Stimulated activated CD4-positive, alpha-beta T cell treated with anti-CD3 and anti-CD28 coated beads, Interleukin-12 subunit alpha, Interleukin-12 subunit beta, amount 100 ng/mL, for 48 hours (primary cell): ENCODE results near the gene APOD.

Experiments
- DNase-seq, 3 donors: peaks; one replicate each; pipeline ENCODE4 v3.0.0-alpha.2; 2020; ENCODE audit warnings: low read depth in 2 of 3, low spot score in 1 of 3

The APOD gene

DNA sequence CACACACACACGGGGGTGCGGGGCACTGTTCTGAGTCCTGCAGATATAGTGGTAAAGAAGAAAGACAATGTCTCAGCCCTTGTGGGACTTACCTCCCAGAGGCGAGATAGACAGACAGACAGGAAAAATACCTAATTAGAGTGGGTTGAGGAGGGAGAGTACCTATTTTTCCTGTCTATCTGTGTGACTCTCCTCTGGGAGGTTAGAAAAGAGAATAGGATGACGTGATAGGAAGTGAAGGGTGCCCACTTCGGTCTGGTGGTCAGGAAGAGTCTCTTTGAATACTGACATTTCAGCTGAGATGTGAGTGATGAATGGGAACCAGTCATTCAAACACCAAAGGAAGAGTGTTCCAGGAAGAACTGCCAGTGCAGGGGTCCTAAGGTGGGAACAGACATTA lies 4.1 kb upstream of the APOD start:
- no peak for DNase-seq

DNA sequence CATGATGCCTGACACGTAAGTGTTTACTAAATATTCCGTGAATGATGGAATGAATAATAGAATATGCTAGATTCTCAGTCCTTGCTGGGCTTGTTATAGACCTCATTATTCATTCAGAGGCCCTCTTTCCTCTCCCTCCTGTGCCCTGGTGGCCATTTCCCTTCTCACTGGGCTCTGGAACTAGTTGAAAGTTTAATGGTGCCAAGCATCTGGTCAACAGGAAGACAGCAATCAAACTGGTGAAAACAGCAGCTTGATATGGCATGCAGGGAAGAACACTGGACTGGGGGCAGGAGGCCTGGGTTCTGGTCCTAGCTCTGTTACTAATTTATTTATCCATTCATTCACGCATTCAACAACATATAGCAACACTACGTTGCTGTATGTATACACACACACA lies 3.7 kb upstream of the APOD start:
- DNase-seq, result no peak

DNA sequence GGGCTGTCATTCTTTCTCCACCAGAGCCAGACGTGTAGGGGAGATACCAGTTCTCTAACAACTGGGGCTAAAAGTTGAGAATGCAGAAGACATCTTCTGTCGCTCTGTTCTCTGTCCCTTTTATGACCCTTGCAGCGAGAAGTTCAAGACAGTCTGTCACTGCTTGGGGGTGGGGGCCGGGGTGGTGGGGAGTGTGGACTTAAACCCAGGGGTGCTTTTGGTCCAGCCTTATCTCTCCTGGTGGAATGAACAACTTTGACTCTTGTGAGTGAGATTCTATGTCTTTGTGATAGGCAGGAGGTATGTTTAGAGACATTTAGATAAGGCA lies 767 bp upstream of the APOD start:
- DNase-seq, result no peak

DNA sequence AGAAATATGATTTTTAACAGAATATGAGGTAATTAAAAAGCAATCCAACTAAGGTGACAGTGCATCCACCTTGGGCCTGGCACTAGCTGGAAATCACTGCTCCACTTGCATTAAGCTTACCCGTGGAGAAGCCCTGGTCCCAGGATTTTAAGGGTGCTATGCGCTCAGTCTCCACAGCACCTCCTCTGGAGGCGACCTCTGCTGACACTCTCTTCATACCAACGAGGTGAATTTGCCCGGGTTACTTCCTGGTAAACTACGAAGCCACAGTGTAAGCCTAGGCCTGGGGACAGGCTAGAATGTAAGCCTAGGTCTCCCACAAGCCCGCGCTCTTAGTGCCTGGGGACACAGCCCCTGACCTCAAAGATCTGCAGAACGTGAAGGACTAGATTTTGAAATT lies 793 bp downstream of the APOD start:
- DNase-seq, result no peak

DNA sequence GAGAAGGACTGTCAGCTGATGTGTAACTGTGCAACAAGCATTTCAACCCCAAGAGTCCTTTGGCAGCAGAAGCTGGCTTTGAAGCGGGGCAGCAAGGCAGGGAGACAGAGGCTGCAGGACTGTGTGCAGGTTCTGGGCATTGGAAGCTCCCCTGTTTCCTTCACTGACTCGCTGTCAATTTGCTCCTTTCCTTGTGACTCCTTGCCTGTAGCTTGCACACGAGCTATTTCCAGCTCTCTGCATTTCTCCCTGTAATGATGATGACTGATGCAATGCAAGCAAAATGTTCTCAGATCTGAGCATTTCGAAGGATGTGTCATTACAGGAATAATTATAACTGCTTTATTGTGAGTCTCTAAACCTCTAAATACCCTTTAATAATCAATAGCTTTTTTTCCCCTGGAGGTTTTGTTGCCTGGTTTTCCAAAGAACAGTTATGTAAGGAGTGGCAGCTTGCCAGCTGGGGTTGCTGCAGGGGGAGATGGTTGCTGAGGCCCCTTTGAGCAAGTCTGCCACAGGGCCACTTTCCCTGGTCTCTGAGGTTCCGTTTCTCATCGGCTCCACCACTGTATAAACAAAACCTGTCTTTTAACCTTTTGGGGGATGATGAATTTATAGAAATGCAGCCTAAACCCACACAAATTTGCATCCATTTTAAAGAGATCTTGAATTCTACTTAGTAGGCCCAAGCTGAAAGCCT lies 2.8 kb downstream of the APOD start:
- no peak for DNase-seq

DNA sequence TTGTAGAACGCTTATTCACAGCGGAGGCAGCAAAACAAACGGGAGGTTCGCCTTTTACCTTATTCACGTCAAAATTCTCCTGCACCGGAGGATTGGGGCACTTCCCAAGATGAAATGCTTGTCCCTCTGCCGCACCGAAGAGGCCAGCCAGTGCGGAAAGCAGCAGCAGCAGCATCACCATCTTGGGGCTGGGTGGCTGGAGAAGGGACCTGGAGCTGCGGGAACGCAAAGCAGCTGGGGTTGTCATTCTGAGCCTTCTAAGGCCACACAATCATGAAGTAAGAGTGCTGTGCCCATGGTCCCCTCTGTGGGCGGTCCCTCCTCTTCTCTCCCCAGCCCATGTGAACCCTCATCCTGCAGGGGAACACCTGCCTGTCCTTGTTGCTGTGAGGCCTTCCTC lies 4.5 kb downstream of the APOD start:
- DNase-seq, result no peak

DNA sequence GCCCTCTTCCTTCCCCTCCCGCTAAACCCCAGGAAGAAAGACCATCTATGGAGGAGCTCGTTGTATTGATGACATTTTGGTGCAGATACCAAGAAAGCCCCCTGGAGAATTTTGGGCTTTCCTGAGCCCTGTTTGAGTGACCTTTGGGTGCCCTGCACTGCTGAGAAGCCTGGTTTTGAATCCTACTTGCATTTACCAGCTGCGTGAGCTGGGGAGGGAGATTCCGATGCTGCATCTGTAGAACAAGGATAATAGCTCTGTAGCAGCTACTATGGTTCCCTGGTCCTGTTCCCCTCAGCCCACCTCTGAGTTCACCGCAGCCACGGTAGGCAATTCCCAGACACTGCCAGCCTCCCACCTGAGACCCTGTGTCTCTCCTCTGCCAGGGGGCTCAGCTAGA lies 5.2 kb downstream of the APOD start:
- DNase-seq, result no peak

DNA sequence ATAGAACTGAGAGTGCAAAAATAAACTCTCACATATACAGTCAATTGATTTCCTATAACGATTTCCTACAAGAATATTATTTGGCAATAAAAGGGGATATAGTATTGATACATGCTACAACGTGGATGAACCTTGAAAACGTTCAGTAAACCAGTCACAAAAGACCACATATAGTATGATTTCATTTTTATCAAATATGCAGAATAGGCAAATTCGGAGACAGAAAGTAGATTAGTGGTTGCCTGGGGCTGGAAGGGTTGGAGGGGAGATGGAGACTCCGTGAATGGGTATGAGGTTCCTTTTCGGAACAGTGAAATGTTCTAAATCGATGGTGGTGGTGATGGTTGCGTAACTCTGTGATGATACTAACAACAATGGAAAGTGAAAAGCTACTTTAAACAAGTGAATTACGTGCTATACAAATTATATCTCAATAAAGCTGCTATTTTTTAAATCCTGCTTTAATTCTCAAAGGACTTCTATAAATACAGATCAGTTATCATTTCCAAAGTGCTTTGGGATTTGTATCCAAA lies 6.0 kb downstream of the APOD start:
- no peak for DNase-seq

DNA sequence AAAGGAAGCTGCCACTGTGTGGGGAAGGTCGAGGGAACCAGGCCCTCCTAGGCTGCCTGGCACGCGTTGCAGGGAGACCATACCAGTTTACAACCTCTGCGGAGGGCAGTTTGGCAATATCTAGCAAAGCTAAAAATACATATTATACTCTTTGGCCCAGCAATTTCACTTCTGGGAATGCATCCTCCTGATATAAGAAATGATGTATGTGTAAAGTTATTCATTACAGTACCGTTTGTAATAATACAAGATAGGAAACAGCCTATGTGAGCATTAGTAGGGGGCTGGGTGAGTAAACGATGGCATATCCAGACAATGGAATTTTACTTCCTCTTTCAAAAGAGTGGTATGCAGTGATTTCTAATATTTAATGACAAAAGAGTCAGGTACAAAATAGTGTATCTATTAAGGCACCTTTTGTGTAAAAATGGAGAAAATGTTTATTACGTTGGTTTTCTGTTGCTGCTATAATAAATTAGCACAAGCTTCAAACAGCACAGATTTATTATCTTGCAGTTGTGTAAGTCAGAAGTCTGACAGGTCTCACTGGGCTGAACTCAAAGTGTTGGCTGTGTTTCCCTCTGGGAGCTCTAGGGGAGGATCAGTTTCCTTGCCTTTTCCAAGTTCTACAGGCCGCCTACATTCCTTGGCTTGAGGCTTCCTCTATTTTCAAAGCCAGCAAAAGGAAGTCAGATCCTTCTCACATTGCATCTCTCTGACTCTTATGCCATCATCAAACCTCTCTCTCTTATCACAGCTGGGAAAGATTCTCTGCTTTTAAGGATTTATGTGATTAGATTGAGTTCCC lies 9.0 kb downstream of the APOD start:
- no peak for DNase-seq

DNA sequence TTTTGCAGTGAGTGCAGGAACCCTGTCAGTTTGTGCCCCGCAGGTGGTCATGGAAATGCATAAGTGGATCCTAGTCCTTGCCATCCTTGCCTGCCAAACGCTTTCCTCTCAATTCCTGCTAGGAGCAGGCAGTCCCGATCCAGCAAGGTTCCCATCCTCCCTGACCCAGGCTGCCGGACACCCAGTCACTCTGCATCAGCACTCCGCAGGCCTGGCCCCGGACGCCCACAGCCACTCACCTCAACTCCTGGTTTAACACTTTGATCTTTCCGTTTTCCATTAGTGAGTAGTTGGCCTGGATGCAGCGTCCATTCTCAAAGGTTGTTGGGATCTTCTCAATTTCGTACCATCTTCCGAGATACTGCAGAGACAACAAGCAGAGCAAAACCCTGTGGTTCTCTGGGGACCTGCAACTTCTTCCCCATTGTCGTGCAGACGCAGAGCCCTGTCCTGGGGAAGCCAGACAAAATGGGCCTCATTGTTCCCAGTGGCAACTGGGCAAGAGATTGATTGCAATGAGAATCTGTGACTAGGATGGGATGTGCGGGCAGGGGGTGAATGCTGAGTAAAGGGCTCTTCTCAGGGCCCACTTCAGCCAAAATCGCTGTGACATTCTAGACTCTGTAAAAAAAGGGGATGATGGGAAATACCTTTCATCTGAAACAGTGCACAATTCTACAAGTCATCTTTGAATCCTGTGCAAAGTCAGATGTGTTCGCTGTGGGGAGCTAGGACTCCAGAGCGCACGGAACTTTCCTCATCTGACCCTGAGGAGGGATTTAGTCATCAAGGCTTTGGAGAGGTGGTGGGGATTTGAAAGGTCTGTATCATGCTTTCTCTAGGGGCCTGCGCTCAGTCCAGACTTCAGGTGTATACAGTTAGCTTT lies 9.9 kb downstream of the APOD start:
- no peak for DNase-seq

DNA sequence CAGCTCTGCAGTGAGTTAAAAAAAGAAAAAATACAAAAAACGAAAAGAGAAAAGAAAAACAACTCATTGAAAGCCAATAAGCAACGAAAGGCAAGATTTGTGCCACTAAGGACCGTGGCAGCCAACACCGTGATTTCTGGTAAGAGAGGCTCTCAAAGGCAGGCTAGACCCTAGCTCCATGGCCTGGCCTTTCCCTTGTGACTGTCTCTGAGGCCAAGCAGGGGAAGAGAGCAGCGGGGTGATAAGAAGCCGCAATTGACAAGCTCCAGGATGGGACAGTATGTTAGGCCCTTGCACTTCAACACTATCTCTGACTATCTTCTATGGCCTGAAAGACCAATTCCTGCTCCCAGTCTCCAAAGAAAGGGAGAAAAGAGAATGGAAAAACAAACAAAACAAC lies 12.4 kb downstream of the APOD start:
- no peak for DNase-seq

DNA sequence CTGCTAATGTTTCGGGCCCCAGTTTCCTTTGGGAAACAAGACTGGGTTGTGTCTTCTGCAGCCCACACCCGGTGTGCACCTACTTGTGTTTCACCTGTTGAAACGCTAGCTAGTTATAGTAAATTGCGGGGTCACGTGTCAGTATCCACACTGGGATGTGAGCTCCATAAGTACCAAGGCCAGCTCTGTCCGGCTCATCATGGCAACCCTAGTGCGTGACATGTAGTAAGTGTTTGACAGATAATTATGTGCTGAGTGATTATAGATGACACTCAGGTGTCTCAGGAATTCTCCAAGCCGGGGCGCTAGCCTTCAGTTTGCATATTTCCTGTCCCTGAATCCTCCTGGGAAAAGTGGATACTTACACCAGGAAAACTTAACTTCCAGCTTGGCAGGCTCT lies 12.8 kb downstream of the APOD start:
- DNase-seq, result no peak

DNA sequence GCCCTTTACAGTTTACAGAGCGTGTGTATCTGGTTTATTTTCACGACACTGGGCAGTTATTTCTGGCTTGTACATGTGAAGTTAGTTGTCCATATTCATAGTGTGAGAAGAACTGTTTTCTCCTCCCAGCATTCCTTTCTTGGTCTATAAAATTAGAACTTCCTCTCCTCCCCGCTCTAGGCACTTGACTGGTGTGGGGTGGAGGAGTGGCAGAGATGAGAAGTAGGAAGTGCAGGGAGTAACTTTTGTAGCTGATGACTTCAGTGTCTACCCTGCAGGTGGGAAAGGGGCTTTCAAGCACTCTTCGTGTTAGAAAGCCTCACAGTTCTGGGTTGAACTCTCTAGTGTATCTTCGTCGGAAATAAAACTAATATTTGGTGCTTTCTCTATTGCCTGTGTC lies 13.4 kb downstream of the APOD start:
- DNase-seq, result no peak

DNA sequence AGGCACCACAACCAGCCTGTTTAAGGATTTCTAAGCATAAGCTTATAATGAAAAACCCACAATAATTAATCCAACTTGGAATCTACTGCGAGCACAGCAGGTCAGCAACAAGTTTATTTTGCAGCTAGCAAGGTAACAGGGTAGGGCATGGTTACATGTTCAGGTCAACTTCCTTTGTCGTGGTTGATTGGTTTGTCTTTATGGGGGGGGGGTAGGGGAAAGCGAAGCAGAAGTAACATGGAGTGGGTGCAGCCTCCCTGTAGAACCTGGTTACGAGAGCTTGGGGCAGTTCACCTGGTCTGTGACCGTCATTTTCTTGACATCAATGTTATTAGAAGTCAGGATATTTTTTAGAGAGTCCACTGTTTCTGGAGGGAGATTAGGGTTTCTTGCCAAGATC lies 15.1 kb downstream of the APOD start:
- DNase-seq, result no peak

DNA sequence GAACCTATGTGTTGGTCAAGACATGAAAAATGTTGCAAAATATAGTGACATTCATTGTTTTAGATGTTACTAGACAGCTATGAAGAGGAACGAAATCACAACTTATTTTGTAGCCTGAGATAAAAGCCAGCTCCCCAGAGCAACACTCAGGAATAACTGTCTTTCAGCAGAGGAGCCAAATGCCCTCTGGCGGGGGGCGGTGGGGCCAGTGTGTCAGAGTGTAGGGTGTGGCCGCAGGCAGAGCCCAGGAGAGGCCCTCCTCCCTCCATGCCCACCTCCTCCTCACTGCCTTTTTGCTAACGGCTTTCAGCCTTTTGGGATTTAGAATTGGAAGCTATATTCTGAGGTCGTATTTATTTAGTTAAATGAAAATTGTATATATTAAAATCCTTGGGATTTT lies 16.9 kb downstream of the APOD start:
- DNase-seq, result no peak

DNA sequence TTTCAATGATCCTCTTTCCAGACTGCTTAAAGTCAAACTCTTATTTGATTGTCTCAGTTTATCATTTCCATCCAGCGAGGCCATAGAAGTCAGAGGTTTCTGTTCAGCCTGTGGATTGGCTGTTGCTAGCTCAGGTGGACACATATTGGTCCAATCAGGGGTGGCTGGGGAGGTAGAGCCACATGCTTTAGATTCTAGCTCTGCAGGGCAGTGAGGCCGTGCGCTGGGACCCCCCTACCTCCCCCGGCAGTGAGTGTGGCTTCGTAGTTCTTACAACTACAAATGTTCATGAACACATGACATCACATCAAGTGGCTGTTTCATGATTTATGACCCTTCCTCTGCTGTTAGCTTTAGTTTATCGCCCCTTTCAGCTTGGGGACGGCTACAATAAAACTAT lies 18.0 kb downstream of the APOD start:
- no peak for DNase-seq

DNA sequence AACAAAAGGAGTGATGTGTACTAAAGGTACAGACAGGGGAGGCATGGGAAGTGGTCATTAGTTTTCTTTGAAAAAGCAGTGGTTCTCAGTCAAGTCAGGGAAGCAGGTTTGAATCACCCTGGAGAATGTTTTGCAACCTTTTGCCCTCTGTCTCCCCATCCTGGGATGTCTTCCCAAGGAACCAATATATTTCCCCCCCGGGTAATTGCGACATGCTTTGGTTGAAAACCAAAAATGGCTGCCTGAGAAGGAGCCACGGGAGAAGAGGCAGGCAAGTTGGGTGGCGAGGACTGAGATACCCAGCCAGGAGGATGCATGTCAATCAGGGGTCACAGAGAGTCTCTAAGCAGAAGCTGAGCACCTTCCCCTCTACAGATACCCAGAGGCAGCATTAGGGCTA lies 20.4 kb downstream of the APOD start:
- DNase-seq, result no peak

DNA sequence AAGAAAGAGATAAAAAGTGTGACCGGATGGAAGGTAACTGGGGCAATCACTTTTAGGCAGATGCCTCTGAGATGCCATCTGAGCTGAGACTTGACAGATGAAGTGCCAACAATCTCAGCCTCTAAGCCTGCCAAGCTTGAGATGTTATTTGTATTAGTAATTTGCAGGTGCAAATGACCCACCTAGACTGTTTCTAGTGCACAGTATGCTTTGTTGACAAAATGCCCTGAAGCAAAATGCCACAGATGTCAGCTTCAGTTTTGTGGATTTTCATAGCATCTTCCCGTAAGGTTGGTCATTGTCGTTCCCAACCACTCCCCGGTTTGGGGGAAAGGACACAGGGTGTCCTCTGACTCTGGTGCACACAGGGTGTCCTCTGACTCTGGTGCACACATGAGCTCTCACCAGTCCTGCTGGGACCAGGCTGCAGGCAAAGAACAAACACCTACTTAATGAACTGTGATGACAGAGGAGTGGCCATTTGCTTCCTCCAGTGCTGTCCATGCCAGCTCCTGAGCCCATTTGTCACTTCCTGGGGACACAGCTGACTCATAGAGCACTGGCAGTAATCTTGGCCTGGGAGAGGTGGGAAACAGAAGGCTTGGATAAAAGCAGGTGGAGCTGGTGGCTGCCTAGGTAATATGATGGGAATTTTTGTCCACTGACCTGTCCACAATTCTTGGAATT lies 23.9 kb downstream of the APOD start:
- DNase-seq, result no peak

DNA sequence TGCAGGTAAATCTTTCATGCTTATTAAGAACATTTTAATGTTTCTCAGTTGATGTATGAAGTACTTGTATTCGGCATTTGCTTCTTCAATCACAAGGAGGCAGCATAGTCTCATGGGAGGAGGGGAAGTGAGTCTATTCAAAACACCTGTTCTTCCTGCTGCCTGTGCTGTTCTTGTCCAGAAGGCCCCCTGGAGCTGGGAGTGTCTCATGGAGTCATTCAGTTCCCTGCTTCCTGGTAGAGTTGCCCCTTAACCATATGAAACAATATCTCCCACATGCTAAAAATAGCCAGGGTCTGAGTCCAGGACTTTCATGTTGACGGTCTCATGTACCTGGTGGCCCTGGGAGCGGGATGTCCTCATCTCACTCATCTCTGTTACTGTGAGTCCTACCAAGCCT lies 25.1 kb downstream of the APOD start:
- DNase-seq, result no peak

DNA sequence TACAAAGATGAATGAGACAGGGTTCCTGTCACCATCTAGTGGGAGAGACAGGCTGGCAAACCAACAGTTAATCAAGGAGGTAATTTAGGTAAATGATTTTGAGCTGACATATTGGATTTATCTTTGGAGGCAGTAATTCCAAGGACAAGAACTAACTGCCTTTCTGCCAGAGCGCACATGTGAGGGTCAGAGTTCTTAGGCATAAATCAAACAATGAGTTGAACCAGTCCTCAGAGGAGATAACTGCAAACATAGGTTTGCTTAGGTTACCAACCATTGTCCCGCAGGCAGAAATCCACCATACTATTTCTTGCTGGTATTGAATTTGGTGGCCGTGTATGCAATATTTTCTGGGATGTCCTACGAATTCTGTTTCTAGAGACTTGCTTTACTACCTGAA lies 26.4 kb downstream of the APOD start:
- no peak for DNase-seq

DNA sequence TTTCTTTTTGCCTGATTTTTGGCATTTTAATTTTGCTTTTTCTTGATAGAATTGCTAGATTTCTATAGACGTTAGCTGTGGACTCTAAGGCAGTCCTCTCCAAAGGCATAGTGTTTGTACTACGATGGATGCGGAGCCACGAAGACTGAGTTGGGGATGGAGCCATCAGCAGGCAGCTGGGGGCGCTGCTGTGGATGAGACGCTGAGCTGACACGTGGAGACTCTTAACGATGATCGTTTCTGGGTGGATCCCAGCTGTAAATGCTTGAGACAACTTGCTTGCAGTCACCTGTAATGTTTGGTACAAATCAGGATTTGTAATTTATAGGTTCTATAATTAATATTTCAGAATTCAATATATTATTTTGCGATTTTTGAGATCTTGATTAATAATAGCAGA lies 27.4 kb downstream of the APOD start:
- DNase-seq, result no peak
